K562 (cell line): ENCODE data around the gene EN2. TPM values are rescaled to one million over a fixed set of nuclear protein-coding genes. Genes with fewer than 3 reads are reported as not detected.
A peak's percentile ranks its signal among the peaks of the same experiment; 100 is the strongest.

Experiments
- ATAC-seq: fragments of 200-7000 bp; cut with Tn5 transposase; 3 replicates; pipeline ENCODE4 v1.9.1; 2020; ENCODE audit warnings: moderate library complexity
- BruUV-seq: library from RNA; stranded (reverse); fragments of 400-500 nt; replicated peaks from 2 replicates; lab custom pipeline; 2021; lab: Mats Ljungman, UMichigan
- CTCF ChIA-PET: fragments of 300-600 bp; formaldehyde crosslinking; extraction: SDS; loops from one replicate; lab custom pipeline; 2021; ENCODE audit warnings: low intra/inter-chr PET ratio; lab: Yijun Ruan, JAX
- POLR2A ChIA-PET: fragments of 300-600, 350-650 bp; sonication (Branson Sonifier 250); formaldehyde crosslinking; extraction: SDS; loops from one replicate; lab custom pipeline; 2021; ENCODE audit warnings: antibody characterized with exemption, inconsistent platforms; lab: Yijun Ruan, JAX
- DNase-seq, 4 experiments: peaks; one replicate each; pipeline versions ENCODE4 v3.0.0 to v3.0.0-alpha.2; 2011 to 2018; ENCODE audit warnings: low spot score in 3 of 4, mixed read lengths in 3 of 4; ENCODE audit errors: extremely low read depth in 1 of 4
- FAIRE-seq: peaks from 2 replicates; lab custom pipeline; 2011; peaks lifted over from hg19 to GRCh38; lab: Jason Lieb, UNC
- H2AFZ ChIP-seq: 2 replicates; pipeline ENCODE4 v1.6.0; 2011; ENCODE audit warnings: low read depth, low read length, control low read depth, inconsistent platforms
- H3K27ac ChIP-seq: fragments of 200-600 bp; 3 replicates; pipeline ENCODE4 v1.8.0; 2011; ENCODE audit warnings: low read depth, mild to moderate bottlenecking, control low read depth, inconsistent platforms, low read length, moderate library complexity, mixed read lengths; ENCODE audit errors: extremely low read depth
- H3K27me3 ChIP-seq, 2 experiments: fragments of 300-600 bp in 1 of 2; 2 replicates in 1 of 2; 3 replicates in 1 of 2; pipeline versions ENCODE4 v1.6.0 to v1.8.0; 2011; ENCODE audit warnings: inconsistent platforms in 2 of 2, low read length in 2 of 2, mild to moderate bottlenecking in 1 of 2, mixed read lengths in 1 of 2, moderate library complexity in 1 of 2; ENCODE audit not compliant: control insufficient read depth in 2 of 2, insufficient read depth in 2 of 2
- H3K36me3 ChIP-seq: fragments of 300-600 bp; 3 replicates; pipeline ENCODE4 v1.8.0; 2011; ENCODE audit warnings: mild to moderate bottlenecking, low read length, inconsistent platforms; ENCODE audit not compliant: control insufficient read depth, insufficient read depth
- H3K4me1 ChIP-seq, 2 experiments: fragments of 200-600 bp in 1 of 2; replicated peaks in 1 of 2; 2 replicates in 1 of 2; 3 replicates in 1 of 2; pipeline versions ENCODE4 v1.5.1 to v1.8.0; 2011; ENCODE audit warnings: inconsistent platforms in 2 of 2, low read length in 2 of 2, mild to moderate bottlenecking in 1 of 2, mixed read lengths in 1 of 2, moderate library complexity in 1 of 2; ENCODE audit not compliant: control insufficient read depth in 2 of 2, insufficient read depth in 2 of 2
- H3K4me2 ChIP-seq: 2 replicates; pipeline ENCODE4 v1.6.1; 2011; ENCODE audit warnings: low read length, control low read depth, inconsistent platforms, mixed read lengths; ENCODE audit not compliant: insufficient read depth
- H3K4me3 ChIP-seq: fragments of 200-600 bp; sonication (generic), shearing (Covaris generic); 2 replicates; pipeline ENCODE4 v1.5.1; 2016; ENCODE audit warnings: control low read depth, inconsistent platforms
- H3K79me2 ChIP-seq: fragments of 200-600 bp; 3 replicates; pipeline ENCODE4 v1.8.0; 2011; ENCODE audit warnings: low read length, inconsistent platforms; ENCODE audit not compliant: control insufficient read depth, insufficient read depth
- H3K9ac ChIP-seq, 2 experiments: 2 replicates each; pipeline versions ENCODE4 v1.6.0 to v1.6.1; 2011; ENCODE audit warnings: low read depth in 2 of 2, low read length in 2 of 2, control low read depth in 1 of 2, inconsistent platforms in 1 of 2, mild to moderate bottlenecking in 1 of 2, mixed read lengths in 1 of 2; ENCODE audit not compliant: insufficient read depth in 1 of 2
- H3K9me1 ChIP-seq: one replicate; pipeline ENCODE4 v1.6.0; 2011; ENCODE audit warnings: inconsistent platforms, mild to moderate bottlenecking, low read length, moderate library complexity; ENCODE audit not compliant: control insufficient read depth, insufficient read depth
- H3K9me3 ChIP-seq: replicated peaks from 2 replicates; pipeline ENCODE4 v1.5.1; 2011; ENCODE audit warnings: low read depth, low read length, inconsistent platforms; ENCODE audit not compliant: control insufficient read depth, insufficient read depth
- H4K20me1 ChIP-seq: replicated peaks from 2 replicates; pipeline ENCODE4 v1.6.1; 2011; ENCODE audit warnings: low read length, inconsistent platforms, mixed read lengths; ENCODE audit not compliant: control insufficient read depth, insufficient read depth
- KLF1 ChIP-seq: fragments of 450-650 bp; IDR thresholded peaks from 2 replicates; pipeline ENCODE4 v1.6.1; 2016; ENCODE audit warnings: missing genetic modification characterization, missing compliant biosample characterization
- SMAD3 ChIP-seq: fragments of 450-650 bp; formaldehyde crosslinking; conservative IDR thresholded peaks from 2 replicates; pipeline ENCODE4 v1.4.0; 2020; ENCODE audit warnings: mild to moderate bottlenecking
- ZNF239 ChIP-seq: fragments of 250-450 bp; sonication (Bioruptor Pico); IDR thresholded peaks from 2 replicates; pipeline ENCODE4 v1.4.0; 2020; ENCODE audit warnings: mild to moderate bottlenecking
- whole genome bisulfite sequencing: fragments of 100-300 bp; shearing (Covaris generic); methylation state at CpG from one replicate; pipeline ENCODE4 v1.1.6; 2016; ENCODE audit warnings: low coverage, mixed read lengths; ENCODE audit not compliant: insufficient coverage; ENCODE audit errors: missing lambda C conversion rate; 5-methylcytosine and 5-hydroxymethylcytosine counted together
- in situ Hi-C: fragments of 300-500 bp; cut with MboI; formaldehyde crosslinking; loops from 4 replicates; pipeline ENCODE4 v1.15.0; 2018; ENCODE audit warnings: inconsistent platforms, mixed read lengths
- intact Hi-C: fragments of 100-400 bp; cut with micrococcal nuclease; formaldehyde crosslinking; loops from 2 replicates; pipeline ENCODE4 v1.14.2; 2022
- polyA plus RNA-seq, 8 experiments: library from polyadenylated mRNA; depleted of rRNA in 4 of 8; stranded (reverse) in 5 of 8; unstranded in 3 of 8; fragments of >200 nt; fragmentation: Nextera tagmentation in 2 of 8; fragmentation: Illumina TruSeq in 1 of 8; extraction: Ambion mirVana in 2 of 8; extraction: Trizol in 1 of 8; gene quantifications; 2 replicates each; pipeline versions ENCODE4 v1.2.1 to v1.2.3, GENCODE V29; 2011 to 2014; ENCODE audit warnings: inconsistent platforms in 1 of 8, missing spikeins in 1 of 8
- total RNA-seq, 7 experiments: library from RNA; depleted of rRNA in 6 of 7; stranded (reverse); fragments of >200 nt in 6 of 7; fragmentation: Illumina TruSeq in 2 of 7; extraction: Trizol in 2 of 7; gene quantifications; 2 replicates each; pipeline versions ENCODE4 v1.2.1 to v1.2.3, GENCODE V29; 2011 to 2021; ENCODE audit warnings: low replicate concordance in 1 of 7

The EN2 gene
- total and polyA plus RNA-seq, 9 of the 15 experiments (the other 6 are each of a cell fraction or from before 2014, with no cell fraction given): 0.04 TPM; not detected in 7

DNA sequence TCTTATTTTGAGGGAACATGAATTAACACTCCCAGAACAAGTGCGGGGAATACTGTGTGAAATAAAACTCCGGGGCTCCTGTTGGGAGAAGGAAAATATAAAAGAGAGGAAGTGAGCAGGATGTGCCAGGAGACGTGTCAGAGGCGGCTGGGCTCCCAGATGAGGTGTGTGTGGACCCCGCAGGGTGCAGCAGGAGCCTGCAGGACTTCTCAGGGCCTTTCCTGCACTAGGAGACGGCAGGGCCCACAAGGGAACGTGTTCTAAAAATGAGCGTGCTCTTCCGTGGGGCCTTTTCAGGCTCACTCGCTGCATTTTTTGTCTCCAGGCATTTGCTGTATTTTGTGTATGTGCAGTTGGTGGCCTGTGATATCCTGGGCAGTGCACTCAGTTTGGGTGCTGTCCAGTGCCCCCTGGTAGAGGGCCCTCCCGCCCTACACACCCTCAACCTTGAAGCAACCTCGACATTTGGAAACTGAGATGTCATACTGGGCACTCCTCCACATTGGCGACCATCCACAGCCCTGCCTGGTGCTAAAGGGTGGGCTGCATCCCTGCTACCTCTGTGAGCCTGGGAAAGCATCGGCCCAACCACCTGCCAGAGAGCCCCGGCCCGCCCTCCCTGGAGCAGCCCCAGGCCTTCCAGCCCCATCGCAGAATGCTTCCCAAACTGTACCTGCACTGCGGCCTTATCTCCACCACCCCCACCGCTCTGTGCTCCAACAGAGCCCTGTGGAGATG lies 35.2 kb upstream of the EN2 start:
- ChIA-PET CTCF (no interaction called here), POLR2A (no interaction called here)
- Histone ChIP-seq H3K9me3 (no peaks in the 10 kb centered on the region; the same call in 1 of the 2 replicates), H3K4me1 (peaks cover 0 to 3% of the 10 kb centered on the region in 2 experiments; a peak in 1 of 5 replicates), H3K27me3 (peaks cover 68 to 94% of the 10 kb centered on the region in 2 experiments), H3K9ac (no peak overlapping the region), H3K4me3 (no peak overlapping the region), H3K27ac (no peak overlapping the region), H4K20me1 (peaks cover 14% of the 10 kb centered on the region), H3K4me2 (no peak overlapping the region), H2AFZ (no peak overlapping the region), H3K79me2 (no peaks in the 10 kb centered on the region), H3K36me3 (no peaks in the 10 kb centered on the region), H3K9me1 (no peaks in the 10 kb centered on the region)
- WGBS: 5% methylated on average over 18 of the region's 19 CpGs
- TF ChIP-seq SMAD3 (CRISPR knock-in tag) (no peak), KLF1 (tag) (no peak), ZNF239 (CRISPR knock-in tag) (peak; percentile 83)
- no peak for ATAC-seq
- no TSS peak for BruUV-seq
- in situ Hi-C loops: no loop called here
- DNase-seq: no peak
- no peak for FAIRE-seq
- intact Hi-C loops: no loop called here
